ENCODE measurements around the gene HMGCS2.
"Not testable (repeated sequence)": the region's sequence is repeated elsewhere in the genome, so short reads cannot be mapped to it uniquely, and the experiment has no call there.

Gene HMGCS2

DNA sequence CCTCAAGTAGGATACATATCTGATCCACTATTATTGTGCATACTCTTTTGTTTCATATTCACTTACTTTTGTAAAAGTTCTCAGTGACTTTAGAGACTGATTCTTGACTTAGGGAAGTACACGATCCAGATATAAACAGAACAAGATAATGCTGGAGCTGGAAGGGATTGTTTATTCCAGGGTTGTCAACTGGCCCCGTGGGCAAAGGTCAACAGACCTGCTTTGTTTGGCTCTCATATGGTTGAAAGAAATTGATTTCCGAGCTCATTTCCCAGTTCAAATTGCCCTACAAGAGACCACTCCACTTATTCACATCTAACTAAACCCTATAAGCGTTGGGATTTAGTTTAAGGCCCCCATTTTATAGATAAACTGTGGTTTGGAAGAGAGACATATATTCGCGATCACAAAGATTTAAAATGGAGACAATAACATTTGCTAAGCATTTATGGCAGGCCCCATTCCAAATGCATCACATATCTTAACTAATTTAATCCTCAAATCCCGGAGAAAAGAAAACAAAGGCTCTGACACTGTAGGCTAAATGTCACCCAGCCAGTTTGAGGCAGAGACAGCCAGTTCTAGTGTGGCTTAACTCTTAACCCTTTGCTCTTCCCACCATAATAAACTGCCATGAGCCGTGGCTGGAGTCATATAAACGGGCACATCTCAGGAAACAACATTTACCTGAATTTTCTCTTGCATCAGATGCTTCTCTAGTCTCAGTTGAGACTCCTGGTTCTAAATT lies 21.9 kb upstream of the HMGCS2 start:
- no peak for DNase-seq (ENCODE audit: low spot score)

DNA sequence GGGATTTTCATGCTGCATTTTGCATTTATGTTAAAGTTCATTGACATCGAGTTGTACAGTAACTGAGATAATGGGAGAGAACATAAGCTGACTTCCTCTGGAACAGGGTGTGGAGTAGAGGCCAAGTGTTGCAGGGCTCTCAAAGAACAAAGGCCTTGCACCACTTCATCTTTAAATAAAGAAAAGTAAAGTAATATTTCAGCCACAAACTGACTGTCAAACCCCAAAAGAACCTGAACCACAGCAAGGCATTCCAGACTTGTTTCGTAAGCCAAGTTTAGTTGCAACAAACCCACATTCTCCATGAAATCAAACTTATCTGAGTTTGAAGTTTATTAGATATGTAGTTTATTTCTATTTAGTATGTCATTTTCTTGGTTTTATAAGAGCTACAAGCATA lies 19.1 kb upstream of the HMGCS2 start:
- no peak for DNase-seq (ENCODE audit: low spot score)

DNA sequence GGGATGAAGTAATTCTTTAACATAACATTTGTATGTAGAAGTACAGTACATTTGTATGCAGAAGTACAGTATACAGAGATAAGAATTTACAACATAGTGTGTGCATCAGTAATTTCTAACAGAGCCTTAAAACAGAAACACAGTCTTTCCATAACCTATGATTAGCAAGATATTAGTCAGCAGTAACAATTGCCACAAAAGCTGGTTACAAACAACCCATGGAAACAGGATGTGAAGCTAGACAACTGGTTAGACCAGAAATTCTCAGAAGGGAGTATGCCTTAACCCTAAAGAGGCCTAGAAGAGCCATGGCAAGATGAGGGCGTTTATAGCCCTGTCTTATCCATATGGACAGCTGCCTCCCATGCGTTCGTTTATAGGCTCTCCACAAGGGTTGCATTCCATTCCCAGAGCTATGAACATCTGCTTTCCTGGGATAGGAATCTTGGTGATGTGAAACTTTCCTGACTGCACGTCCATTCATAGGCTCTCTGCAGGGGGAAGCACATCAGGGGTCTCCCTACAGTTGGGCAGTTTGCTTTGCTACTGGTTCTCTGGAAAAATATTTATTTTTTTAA lies 17.9 kb upstream of the HMGCS2 start:
- not testable (repeated sequence) for DNase-seq (ENCODE audit: low spot score)

DNA sequence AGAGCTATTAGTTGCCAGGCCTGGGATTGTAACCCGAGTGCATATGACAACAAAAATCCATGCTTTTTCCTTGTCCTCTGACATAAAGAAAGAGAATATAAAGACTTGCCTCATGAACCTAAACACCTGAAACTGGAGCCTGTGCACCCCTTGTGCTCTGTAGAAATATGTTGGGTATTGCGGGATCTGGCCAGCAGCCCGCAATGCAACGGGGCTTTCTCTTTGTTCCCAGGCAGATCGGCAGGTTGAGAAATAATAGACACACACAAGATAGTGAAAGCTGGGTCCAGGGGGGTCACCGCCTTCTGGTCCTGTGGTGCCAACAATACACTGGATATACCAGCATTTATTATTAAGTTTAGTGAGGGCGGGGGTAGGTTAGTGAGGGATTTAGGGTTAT lies 17.3 kb upstream of the HMGCS2 start:
- not testable (repeated sequence) for DNase-seq (ENCODE audit: low spot score)

DNA sequence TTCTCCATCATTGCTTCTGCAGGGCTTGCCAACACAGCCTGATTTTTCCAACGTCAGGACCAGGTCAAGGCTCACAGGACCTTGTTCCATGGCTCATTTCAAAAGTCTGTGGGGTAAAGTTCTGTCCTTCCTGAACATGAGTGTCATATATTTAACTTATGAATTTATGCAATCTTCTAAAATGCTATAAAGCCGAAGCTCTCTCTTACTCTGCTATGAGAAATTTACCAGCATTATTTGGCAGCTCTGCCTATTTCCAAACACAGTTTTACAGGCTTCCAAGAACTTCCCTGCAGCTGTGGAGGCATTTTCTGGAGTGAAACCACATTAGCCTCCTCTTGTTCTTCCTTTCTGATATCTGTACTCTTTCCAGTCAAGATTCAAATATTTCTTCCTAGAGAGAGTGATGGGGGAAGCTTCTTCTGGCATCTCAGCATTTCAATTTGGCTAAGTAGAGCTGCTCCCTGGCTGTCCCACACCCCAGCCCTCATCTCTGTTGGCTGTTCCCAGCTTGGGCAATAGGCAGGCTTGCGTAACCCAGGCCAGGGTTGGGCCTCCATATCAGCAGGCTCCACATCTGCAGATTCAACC lies 15.6 kb upstream of the HMGCS2 start:
- DNase-seq (ENCODE audit: low spot score): no peak

DNA sequence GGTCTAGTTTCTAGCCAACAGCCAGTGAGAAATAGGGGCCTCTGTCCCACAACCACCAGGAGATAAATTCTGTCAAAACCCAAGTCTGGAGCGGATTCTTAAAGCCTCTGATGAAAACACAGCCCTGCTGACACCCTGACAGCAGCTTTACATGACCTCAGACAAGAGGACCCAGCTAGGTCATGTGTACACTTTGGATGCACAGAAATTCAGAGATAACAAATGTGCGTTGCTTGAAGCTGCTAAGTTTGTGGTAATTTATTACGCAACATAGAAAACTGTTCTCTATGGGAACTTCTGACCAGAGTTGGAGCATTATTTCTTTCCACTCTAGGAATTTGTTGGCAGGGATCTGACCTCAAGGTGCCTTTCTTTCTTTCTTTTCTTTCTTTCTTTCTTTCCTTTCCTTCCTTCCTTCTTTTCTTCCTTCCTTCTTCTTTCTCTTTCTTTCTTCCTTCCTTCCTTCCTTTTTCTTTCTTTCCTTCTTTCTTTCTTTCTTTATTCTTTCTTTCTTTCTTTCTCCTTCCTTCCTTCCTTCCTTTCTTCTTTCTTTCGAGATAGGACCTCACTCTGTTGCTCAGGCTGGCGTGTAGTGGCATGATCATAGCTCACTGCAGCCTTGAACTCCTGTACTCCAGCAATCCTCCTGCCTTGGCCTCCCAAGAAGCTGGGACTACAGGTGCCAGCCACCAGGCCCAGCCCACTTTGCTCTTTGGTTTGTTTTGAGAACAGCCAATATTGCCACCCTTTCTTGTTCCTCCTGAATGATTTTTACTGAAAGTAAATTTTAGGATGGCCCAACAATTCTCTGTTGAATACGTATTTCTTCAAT lies 14.9 kb upstream of the HMGCS2 start:
- no peak for DNase-seq (ENCODE audit: low spot score)

DNA sequence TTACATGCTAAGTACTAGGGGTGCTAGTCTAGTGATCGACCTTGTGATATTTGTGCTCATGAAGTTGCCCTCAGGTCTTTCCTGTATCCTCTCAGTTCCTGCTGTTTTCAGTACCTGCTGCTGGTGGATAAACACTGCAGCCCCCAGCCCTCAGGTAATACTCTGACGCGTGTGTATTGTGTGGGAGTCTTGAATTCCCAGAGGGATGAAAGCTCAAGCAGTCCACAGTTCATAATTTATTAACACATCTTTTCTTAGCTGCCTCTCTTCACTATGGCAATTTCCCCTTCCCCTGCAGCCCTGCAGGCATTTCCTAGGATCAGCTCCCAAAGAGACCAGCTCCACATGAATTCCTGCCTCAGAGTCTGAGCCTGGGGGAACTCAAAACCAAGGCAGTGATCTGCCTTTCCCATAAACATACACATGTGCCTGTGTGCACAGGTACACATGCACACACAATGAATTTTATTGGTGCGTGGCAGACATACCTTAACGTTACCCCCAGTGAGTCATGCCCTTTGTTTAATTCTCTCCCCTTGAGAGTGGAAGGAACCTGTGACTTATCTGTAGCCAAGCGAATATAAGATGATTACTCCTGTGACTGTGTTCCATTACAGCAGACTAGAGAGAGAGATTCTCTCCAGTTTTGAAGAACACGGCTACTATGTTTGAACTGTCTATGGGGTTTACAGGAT lies 14.1 kb upstream of the HMGCS2 start:
- DNase-seq (ENCODE audit: low spot score): no peak

DNA sequence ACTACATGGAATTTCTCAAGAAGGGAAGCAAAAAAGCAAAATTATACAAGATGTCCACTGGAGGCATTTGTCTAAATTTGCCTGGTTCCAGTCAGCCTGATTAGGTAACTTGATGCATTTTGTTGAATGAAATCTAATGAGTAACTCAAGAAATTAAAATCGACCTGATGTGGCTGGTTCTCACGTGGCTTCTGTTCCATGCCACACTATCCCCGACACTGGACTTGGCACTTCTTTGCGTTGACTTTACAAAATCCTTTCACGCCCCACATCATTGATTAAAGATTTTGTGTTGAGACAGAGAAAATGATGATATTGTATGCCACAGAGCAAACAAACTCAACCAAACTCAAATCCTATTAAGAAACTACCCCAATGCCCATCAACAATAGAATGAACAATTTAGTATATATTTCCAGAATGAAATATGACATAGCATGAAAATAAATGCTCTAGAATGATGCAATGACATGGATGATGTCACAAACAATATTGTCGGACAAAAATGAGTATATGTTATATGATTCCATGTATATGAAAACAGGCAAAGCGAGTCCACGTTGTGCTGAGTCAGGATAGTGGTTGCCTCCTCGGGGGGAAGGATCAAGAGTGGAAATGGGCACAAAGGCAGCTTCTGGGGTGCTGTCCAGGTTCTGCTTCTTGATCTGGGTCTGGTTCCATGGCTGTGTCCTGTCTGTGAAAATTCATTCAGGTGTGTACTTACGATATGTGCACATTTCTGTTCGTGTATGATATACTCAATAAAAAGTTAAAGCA lies 12.9 kb upstream of the HMGCS2 start:
- no peak for DNase-seq (ENCODE audit: low spot score)

DNA sequence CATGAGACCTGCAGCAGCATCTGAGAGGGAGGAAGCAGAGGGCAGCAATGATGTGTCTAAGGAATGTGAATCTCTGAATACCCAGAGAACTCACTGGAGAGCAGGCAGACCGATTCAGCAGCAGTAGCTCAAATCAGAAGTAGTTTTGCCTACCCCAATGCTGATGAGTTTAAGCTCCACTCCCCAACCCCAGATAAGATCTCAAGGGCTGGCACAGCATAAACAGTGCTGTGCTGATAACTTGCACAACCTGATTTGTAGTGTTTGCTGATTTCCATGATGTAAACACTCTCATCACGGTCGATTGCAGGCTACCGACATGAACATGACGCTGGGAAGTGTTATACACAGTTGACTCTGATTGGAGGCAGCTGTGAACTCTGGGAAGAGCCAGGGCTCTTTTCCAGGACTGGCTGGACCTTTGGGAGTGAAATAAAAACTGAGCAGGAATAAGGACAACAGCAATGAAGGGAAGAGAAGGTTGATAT lies 11.2 kb upstream of the HMGCS2 start:
- DNase-seq (ENCODE audit: low spot score): no peak

DNA sequence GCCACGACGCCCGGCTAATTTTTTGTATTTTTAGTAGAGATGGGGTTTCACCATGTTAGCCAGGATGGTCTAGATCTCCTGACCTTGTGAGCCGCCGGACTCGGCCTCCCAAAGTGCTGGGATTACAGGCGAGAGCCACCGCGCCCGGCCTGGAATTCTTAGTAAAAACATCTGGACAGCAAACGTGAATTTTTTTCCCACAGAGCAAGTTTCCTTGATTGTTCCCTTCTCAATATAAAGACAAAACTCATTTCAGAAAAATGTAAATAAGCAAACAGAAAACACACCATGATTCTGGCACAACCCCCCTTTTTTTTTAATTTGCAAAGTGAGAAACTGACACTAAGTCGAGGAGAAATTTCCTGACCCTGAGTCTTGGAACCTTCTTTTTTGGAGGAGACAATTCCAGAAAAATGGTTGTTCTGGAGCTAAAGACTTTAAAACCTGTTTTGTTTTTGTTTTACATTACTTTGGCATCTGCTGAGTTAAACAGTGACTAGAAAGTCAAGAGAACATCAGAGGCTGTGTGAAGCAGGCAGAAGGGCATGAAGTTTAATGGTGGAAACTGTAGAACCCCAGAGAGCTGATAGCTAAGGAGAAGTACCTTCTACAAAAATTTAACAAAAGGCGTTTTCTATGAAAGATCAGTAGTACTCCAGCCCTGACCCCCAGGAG lies 10.3 kb upstream of the HMGCS2 start:
- DNase-seq (ENCODE audit: low spot score): no peak

DNA sequence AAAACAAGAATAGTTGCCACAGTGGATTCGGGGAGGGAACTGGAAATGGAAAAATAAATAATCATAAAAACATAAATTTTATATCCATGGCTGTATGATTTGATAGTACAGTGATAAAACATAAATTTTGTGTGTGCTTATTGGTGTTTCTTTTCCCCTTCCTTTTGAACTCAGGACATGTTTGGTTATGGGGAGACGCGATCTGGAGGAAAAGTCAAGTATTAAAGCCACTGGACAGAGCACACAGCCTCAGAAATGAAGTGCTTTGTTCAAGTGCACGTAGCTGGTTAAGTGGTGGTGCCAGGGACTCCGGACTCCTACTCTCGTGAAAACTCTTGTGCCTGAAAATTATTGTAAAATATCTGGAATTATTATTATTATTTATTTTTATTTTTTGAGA lies 9.7 kb upstream of the HMGCS2 start:
- no peak for DNase-seq (ENCODE audit: low spot score)

DNA sequence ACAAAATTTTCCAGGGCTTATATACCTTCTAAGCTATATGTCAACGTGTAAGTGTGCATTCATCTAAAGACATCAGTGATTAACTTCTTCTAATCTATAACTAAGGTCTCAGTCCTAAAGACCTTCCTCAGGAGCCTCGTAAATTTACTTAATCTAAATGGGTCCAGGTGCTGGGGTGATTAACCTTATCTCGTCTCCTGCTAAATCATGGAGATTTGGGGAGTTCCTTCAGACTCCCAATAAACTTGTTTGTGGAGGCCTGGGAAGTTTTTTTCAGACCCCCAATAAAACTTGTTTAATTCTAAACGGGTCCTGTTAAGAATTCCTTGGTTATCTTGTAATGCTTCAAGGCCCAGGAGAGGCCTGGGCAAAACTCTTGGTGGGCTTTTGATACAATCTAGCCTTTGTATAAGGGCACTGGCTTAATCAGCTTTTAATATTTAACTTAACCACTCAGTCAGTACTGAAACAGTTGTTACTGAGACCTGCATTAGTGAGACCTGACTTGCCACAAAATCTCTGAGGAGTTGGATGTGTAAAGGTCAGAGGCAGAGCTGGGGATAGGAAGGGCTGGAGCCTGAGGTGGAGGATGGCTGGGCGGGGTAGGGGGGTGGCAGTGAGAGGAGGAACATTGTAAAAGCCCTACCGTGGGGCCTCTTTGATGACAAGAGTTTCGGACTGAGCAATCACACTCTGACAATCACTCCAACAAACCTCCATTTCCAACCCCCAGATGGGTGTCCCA lies 6.2 kb upstream of the HMGCS2 start:
- no peak for DNase-seq (ENCODE audit: low spot score)

DNA sequence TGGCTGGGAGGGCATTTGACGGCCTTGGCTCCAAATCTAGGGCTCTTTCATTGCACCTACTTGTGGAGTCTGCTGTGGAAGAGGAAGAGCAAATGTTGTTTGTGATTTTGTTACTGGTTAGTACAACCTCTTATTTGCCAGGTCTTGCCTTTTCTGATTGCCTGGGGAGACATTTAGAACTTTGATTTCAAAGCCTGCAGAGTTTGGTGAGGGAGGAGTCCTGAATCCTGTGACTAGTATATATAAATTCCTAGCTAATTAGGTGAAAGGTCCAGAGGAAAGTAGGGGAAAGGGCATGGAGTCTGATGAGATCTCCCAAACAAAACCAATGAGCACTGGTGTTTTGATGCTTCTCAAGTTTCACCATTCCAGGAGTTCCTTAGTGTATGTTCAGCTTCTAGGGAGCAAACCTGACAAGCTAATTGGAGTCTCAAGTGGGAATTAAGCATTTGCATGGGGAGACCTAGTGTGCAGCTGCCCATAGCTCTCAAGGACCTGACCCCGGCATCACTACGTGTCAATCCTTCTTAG lies 5.1 kb upstream of the HMGCS2 start:
- DNase-seq (ENCODE audit: low spot score): no peak

DNA sequence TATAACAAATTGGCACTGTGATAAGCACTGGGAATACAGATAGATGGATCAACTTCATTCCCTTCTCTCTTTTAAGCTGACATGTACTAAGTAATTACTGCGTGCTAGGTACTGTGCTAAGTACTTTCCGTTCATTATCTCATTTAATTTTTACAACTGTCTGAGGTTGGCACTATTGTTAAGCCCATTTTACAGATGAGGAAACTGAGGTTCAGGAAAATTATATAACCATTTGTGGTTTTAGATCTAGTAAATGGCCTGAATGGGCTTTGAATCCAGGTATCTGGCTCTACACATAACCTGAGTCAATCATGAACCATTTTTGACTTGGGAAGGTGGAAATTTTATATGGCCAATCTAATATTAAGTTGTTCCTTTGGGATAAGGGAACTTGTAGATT lies 3.6 kb upstream of the HMGCS2 start:
- DNase-seq (ENCODE audit: low spot score): no peak

DNA sequence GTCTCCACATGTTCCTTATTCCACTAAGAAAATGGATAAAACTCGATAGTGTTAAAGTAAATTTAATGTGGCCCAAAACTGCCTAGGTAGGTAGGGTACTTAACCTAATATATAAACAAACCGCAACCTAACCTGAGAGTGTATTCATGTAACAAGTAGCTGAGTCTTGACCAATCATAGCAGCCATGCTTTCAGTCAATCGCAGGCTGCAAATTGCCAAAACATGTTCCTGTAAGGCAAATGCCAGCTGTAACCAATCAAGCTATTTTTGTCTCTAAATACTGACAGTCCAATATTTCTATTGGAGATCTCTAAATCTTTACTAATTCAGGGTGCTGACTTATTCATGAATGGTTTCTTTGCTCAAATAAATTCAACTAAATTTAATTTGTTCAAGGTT lies 3.1 kb upstream of the HMGCS2 start:
- DNase-seq (ENCODE audit: low spot score): no peak

DNA sequence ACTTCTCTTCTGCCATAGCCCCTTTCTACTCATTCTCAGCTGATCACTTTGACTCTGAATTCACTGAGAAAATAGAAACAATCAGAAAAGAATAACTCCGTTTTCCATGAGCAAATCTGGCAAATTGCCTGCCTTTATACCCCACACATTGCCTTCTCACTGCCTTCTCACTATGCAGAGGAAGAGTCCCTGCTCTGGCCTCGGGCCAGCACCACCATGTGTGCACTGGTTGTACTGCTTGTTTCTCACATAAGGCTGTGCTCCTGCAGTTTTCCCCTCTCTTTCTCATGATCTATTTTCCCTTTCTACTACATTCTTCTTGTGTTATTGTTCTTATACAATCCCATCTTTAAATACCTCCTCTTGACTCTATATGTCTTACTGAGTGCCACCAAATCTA lies 2.3 kb upstream of the HMGCS2 start:
- DNase-seq (ENCODE audit: low spot score): peak; percentile 30

DNA sequence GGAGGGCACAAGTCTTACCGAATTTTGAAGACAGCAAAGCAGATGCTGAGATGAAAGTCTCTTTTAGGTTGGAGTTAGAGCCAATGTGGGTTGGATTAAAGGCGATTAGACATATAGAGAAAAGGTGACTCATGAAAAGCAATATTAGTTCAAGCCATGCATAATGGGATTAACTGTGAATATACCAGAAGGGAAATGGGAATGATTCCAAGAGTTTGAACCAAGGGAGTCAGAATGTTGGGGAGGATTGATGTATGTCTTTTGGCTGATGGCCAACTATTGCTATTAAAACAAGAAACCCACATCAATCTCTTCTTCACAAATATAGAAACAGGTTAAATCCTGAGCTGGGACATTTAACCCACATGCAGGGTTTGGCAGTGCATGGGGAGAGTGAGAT lies 1.2 kb downstream of the HMGCS2 start:
- no peak for DNase-seq (ENCODE audit: low spot score)

DNA sequence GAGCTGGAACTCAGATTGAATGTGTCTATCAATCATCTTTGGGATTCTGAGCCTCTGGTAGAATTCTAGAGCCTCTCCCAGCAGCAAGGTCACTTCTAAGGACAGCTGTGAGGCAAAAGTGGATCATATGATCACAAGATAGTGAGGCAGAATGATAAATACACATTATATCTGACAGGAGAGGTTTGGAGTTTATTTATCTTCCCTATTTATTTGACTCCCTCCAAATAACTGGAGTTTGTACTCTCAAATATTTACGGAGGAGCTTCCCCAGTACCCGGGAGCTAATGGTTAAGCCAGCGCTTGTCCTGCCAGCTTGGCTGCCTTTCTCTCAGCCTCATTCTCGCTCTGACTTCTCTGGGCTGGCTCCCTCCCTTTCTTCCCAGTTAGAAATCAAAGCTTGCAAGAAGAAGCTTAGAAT lies 2.3 kb downstream of the HMGCS2 start:
- DNase-seq (ENCODE audit: low spot score): no peak

DNA sequence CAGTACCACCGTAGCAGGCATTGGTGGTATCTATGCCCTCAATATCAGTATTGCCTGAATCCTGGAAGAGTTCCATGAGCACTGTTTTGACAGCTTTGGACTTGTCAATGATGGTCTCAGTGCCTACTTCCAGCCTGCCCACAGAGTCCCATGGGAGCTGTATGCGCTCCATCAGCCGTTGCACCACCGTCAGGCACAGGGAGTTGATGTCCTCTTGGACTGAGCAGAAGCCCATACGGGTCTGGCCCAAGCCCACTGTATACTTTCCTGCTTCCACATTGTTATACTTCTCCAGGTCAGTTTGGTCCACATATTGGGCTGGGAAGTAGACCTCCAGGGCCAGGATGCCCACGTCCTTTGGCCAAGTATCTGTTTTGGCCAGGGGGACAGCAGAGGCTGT lies 4.5 kb downstream of the HMGCS2 start:
- DNase-seq (ENCODE audit: low spot score): no peak

DNA sequence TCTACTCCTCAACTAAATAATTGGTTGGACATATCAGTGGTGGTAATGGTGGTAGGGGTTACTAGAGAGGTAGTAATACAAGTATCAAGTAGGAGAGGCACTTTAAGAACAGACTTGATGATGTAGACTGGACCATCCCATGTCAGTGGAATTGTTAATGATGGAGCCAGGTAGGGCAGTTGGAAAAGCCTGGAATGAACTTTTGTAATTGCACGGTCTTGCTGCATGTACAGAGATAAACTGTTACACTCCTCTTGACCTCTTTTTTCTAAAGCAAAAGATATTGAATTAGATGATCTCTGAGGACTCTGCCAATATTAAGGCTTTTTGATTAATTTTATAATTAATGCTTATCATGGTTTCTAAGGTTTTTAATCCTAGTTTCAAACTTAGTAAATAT lies 5.8 kb downstream of the HMGCS2 start:
- no peak for DNase-seq (ENCODE audit: low spot score)
